IPS DF 4.7 (cell line): Measurements from ENCODE around the gene TMEM258.

Source experiments
- DNase-seq: peaks from one replicate; pipeline ENCODE4 v3.0.0-alpha.2; 2013; ENCODE audit warnings: low spot score; ENCODE audit errors: extremely low read depth

TMEM258 gene

DNA sequence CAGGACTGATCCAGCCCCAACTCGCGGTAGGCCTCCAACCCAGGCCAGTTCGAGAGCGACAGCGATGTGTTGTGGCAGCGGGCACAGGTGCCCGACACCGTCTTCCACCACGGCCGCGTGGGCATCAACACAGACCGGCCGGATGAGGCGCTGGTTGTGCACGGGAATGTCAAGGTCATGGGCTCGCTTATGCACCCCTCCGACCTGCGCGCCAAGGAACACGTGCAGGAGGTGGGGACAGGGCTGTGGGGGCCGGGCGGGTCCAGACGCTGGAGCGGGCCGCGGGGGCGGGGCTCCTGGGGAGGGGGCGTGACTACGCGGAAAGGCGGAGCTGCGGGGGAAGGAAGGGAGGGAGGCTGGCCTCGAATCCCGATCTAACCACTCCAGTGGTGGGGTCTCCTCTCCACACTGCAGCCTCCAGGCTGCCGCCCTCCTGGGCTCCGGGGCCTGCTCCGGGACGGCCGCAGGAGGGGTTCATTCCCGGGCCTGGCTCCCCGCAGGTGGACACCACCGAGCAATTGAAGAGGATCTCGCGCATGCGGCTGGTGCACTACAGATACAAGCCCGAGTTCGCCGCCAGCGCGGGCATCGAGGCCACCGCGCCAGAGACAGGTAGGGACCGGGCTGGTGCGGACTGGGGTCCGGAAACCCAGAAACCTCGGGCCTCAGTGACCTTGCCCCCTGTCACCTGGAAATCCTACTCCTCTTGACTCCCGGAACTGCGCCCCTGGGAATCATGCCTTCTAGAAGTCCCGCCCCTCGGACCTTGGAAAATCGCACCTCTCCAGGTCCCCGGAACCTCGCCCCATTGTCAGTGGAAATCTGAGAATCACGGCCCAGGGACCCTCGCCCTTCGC lies 14.9 kb downstream of the TMEM258 start:
- no peak for DNase-seq

DNA sequence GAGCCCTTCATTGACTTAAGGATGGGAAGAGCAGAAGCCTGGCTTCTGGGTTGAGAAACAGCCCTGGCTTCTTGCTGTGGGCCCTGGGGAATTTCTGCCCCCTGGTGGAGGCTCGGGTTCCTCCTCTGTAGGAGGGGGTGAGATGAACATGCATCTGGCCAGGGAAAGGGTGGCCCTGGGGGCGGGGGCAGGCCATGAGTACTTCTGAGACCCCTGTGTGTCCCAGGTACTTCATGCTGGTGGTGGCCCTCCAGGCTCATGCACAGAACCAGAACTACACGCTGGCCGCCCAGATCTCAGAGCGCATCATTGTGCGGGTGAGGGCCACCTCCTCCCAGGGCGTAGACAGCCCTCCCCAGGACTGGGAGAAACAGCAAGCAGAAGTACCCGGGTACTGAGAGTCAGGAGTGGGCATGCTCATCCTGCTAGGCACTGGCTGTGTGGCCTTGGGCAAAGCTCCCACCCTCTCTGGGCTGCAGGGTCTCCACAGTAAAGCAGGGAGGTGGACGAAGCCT lies 15.8 kb downstream of the TMEM258 start:
- DNase-seq: no peak

DNA sequence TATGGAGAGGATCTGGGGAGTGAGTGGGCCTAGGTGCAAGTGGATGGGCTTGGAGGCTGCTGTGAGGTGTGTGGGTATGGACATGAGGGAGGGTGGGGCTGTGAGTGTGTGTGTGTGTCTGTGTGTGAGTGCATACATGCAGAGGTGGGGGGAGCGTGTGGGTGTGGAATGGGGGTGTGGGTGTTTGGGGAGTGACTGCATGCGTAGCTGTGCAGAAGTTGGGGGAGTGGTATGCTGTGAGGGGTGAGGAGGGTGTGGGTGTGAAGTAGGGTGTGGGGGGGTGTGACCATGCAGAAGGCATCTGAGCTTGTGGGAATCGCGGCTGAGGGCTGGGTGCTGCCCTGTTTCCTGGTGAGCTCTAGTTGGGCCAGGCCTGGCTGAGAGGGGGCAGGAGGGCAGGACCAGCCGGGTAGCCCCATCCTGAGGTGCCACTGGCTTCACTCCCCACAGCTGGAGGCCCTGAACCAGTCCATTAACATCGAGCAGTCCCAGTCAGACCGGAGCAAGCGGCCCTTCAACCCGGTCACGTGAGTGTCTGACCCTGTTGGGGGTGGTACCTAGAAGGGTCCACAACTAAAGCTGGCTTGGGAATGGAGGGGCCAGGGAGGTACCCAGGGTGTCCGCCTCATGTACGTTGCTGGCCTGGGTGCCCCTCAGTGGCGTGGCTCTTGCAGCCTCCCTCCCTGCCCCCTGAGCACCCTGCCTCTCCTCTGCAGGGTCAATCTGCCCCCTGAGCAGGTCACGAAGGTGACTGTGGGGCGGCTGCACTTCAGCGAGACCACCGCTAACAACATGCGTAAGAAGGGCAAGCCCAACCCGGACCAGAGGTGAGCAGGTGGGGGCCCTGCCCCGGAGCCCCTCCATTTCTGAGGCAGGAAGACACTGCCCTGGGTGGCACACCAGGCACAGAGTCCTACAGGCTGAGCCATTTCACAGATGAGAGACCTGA lies 16.5 kb downstream of the TMEM258 start:
- DNase-seq: no peak

- DNase-seq: no peak
These were observed 17.3 kb downstream of the TMEM258 start for GRCh38 chr11:61775106-61775505.

DNA sequence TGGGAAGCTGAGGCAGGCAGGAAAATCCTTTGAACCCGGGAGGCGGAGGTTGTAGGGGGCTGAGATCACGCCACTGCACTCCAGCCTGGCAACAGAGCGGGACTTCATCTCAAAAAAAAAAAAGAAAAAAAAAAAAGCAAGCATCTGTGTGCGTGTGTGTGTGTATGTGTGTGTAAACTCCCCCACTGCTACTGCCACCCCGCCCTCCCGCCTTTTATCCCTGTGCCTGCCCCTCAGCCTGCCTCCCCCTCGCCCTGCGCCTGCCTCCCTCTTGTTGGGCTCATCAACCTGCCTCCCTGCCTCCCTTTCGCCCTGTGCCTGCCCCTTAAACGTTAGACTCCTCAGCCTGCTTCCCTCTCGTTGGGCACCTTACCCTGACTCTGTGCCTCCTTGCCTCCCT lies 18.0 kb downstream of the TMEM258 start:
- no peak for DNase-seq

DNA sequence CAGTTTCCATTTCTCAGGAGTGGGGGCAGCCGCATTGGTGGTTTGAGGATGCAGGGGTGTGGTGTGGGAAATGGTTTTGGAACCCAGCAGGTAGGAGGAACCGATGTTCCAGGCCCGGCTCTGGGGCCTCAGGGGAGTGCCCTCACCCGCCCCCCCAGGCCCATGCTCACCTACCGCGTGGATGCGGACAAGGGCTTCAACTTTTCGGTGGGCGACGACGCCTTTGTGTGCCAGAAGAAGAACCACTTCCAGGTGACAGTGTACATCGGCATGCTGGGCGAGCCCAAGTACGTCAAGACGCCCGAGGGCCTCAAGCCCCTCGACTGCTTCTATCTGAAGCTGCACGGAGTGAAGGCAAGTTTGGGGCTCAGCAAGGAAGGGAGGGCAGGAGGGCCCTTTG lies 18.6 kb downstream of the TMEM258 start:
- DNase-seq: no peak

- DNase-seq: no peak
These were observed 19.0 kb downstream of the TMEM258 start for GRCh38 chr11:61773356-61773755.

GRCh38 chr11:61771985-61772455 lies 20.4 kb downstream of the TMEM258 start:
- DNase-seq: no peak

DNA sequence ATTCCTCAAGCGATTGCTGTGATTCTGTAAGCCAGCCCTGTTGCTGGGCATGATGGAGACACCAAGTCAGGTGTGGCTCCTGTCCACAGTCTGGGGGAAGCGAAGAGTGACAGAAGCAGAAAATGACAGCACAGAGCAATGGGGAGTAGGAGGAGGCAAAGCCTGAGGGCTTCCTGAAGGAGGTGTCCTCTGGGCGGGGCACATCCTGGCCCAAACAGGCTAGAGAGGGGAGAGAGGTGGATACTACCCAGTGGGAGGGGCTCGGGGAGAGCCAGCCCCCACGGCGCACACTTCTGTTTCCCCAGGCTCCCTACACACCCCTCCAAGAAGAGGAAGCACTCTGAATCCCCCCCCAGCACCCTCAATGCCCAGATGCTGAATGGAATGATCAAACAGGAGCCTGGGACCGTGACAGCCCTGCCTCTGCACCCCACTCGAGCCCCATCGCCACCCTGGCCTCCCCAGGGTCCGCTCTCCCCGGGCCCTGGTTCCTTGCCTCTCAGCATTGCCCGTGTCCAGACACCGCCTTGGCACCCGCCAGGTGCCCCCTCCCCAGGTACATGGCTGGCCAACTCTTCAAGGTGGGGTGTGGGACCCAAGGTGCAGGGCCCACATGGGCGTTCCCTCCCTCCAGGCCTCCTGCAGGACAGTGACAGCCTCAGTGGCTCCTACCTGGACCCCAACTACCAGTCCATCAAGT lies 21.1 kb downstream of the TMEM258 start:
- DNase-seq: no peak

GRCh38 chr11:61769946-61770683 lies 22.3 kb downstream of the TMEM258 start:
- no peak for DNase-seq

DNA sequence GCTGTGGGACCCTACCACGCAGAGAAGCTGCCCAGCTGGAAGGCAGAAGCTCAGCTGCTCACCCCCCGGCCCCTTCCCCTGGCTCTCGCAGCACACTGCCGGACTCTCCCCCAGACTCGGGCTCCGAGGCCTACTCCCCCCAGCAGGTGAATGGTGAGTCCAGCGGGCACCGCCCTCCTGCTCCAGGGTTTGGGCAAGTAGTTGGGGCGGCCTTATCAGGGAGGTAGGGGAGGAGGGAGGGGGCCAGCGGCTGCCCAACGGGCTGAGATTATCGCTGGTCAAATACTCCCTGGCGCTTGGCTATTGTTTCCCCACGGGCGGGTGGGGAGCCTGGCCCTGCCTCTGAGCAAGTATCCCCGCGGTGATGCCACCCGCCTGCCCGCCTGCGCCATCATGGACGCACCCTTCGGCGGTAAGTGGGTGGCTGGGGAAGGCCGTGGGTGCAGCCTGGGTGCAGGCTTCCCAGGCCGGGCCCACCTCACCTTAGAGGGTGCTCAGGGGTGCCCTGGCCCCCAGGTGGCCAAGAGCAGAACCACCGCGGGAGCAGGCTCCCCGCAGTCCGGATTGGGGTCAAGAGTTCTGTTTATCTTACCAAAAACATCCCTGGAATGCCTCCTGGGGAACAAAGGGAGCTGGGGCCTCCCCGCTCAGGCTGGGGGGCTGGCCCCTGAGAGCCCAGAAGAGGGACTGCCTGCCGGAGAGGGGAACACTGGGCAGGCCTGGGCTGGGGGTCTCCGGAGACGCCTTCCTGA lies 23.1 kb downstream of the TMEM258 start:
- no peak for DNase-seq

DNA sequence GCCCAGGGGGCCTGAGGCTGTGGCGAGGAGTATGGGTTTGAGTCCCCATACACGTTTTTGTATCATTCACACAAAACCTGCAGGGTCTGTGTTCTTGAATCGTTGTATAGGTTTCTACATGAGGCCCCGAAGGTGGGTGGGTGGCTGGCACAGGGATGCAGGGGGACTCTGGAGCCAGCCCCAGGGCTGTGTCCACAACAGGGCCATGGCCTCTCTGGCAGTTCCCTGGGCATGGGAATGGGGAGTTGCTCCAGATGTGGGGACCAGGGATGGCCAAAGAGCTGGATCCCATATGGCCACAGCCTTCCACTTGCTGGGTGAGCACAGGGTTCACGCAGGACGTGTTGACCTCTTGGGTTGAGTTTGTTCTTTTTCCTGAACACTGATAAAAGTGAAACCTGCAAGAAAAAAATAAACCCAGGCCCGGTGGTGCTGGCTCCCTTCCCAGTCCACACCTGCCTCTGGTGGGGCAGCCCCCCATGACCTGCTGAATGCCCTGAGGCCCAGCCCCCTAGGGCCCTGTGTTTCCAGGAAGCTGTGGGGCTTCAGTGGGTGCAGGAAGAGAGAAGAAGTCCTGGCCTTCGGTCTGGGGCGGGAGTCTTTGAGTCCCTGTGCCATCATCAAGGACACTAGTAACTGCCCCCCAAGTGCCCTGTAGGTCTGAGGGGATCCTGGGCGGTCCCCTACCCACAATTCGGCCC lies 23.9 kb downstream of the TMEM258 start:
- DNase-seq: no peak

DNA sequence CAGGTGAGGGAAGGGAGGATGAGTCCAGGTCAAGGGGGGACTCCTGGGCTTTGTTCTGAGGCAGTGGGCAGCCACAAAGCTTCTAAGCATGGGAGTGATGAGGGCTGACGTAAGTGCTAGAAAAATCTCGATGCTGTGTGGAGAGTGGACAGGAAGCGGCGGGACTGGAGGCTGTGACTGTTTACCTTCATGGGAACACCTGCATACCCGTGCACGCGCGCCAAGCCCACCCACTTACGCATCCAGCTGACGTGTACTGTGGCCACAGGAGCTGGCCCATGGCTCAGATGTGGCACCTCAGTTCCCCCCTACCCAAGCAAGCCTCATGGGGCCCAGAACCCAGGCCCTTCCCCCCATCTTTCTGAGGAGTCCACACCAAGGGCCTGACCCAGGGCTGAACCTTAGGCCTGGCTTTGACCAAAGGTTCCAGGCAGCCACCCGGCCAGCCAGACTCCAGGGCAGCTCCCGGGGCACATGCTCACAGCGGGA lies 26.0 kb downstream of the TMEM258 start:
- DNase-seq: no peak

DNA sequence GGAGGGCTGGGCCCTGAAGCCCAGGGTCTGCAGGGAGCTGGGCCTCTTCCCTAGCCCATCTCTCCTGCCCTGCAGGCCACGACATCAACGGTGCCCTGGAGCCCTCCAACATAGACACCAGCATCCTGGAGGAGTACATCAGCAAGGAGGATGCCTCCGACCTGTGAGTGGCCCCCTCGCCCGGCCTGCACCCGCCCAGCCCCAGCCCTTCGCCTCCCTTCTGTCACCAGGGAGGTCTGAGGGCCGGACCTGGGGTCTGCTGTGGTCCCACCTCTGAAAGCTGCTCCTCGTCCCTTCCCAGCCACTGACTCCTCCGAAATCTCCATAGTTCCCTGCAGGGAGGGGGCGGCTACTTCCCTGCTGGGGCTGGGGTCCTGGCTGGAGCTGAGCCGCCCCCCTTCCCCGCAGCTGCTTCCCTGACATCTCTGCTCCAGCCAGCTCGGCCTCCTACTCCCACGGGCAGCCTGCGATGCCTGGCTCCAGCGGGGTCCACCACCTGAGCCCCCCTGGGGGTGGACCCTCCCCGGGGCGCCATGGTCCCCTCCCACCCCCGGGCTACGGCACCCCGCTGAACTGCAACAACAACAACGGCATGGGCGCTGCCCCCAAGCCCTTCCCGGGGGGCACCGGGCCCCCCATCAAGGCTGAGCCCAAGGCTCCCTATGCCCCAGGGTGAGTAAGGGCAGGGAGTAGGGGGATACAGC lies 26.7 kb downstream of the TMEM258 start:
- DNase-seq: no peak

DNA sequence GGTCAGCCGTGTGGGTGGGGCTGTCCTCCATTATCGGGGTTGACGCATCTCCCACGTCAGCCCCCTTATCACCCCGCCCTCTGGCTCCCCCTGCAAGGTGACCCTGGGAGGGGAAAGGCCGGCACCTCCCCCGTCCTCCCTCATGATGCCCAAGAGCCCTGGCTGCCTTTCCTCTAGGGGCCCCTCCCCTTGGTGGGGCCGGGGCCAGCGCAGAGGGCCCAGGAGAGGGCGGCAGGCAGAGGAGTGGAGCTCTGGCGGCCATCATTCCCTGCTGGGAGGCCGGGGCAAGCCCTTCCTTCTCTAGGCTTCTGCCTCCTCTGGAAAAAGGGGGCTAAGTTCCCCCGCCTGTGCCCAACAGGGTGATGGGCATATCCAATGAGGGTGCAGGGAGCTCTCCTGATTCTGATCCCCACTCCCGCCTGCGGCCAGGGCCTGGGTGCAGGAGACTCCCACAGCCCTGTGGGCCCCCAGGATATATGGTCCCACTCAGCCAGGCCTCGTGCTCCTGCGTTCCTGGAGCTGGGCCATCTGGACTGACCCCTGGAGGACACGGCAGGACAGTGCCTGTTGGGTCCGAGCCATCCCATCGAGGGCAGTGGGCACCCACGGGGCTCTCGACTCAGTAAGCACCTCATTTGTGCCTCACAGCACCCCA lies 27.7 kb downstream of the TMEM258 start:
- DNase-seq: no peak

- DNase-seq: no peak
These were observed 28.3 kb downstream of the TMEM258 start for GRCh38 chr11:61763930-61764605.

GRCh38 chr11:61762798-61763197 lies 29.6 kb downstream of the TMEM258 start:
- DNase-seq: no peak
